Fibroblast of skin of left biceps (primary cell): ENCODE results near the gene MAG.
"Not testable (repeated sequence)": the region's sequence is repeated elsewhere in the genome, so short reads cannot be mapped to it uniquely, and the experiment has no call there.

Experiments
- DNase-seq, 2 experiments: peaks; one replicate each; pipeline ENCODE4 v3.0.0-alpha.2; 2013; ENCODE audit warnings: low read depth in 2 of 2

Gene MAG

DNA sequence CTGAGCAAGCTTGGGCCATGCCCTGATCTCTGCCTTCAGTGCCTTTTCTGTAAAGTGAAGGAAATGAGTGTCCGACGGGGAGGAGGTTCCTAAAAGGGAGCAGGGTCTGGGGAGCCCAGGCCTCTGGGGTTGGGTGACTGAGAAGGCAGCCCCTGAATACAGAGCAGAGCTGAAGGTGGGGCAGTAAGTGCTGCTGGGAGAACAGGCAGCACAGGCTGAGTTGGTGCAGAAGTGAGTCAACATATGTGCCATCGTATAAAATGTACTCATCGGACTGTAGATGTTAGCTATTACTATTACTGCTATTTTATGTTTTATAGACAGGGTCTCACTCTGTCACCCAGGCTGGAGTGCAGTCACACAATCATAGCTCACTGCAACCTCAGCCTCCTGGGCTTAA is 10.7 kb upstream of the MAG start:
- no peak for DNase-seq

- DNase-seq: no peak
Observed at GRCh38 chr19:35284153-35285094, 7.5 kb upstream of the MAG start.

GRCh38 chr19:35285095-35285449 is 6.9 kb upstream of the MAG start:
- no peak for DNase-seq

GRCh38 chr19:35285465-35285864 is 6.5 kb upstream of the MAG start:
- DNase-seq: not testable (repeated sequence)

- DNase-seq: not testable (repeated sequence)
Observed at GRCh38 chr19:35286101-35286500, 5.9 kb upstream of the MAG start.

- no peak for DNase-seq
Observed at GRCh38 chr19:35287713-35288112, 4.2 kb upstream of the MAG start.

- DNase-seq: no peak
Observed at GRCh38 chr19:35288331-35288730, 3.6 kb upstream of the MAG start.

DNA sequence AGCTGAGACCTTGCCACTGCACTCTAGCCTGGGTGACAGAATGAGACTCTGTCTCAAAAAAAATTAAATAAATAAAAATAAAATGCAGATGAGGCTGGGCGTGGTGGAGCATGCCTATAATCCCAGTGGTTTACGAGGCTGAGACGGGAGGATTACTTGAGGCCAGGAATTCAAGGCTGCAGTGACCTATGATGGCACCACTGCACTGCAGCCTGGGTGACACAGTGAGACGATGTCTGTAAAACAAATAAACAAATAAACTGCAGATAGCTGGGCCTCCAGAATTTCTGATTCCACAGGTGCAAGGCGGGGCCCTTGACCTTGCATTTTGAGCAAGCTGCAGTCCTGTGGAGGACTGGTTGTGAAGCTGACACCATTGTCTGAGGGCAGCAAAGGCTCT is 3.1 kb upstream of the MAG start:
- no peak for DNase-seq

DNA sequence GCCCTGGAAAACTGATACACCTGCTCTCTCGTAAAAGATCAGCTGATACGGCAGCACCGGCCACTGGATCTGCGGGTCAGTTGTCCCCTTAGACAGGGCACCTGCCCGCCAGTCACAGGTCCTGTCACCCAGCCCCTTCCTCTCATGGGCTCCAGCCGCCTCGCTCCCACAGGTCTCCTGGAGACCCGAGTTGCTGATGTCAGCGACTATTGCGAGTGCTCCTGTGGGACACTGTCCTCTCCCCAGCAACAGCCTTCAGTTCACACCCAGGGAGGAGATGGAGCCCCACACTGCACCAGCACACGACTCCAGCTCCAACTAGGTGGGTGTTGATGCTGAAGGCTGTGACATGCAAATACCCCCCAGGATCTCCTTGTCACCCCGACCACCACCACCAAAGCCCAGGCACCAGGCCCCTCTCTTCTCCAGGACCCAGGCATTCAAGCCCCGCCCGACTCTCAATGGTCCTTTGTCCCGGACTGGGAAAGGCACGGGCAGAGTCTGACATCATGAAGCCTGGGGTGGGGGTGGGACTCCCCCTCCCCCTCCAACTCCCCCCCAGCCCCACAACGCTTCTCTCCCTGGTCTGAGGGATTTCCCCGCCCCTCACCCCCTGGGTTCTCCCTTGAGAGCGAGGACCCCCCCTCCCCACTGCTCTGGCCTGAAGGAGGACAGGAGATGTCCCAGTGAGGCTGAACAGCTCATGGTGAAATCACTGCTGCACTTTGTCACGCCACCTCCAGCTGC is 1.4 kb upstream of the MAG start:
- no peak for DNase-seq

GRCh38 chr19:35291259-35291658 is 702 bp upstream of the MAG start:
- DNase-seq: no peak

DNA sequence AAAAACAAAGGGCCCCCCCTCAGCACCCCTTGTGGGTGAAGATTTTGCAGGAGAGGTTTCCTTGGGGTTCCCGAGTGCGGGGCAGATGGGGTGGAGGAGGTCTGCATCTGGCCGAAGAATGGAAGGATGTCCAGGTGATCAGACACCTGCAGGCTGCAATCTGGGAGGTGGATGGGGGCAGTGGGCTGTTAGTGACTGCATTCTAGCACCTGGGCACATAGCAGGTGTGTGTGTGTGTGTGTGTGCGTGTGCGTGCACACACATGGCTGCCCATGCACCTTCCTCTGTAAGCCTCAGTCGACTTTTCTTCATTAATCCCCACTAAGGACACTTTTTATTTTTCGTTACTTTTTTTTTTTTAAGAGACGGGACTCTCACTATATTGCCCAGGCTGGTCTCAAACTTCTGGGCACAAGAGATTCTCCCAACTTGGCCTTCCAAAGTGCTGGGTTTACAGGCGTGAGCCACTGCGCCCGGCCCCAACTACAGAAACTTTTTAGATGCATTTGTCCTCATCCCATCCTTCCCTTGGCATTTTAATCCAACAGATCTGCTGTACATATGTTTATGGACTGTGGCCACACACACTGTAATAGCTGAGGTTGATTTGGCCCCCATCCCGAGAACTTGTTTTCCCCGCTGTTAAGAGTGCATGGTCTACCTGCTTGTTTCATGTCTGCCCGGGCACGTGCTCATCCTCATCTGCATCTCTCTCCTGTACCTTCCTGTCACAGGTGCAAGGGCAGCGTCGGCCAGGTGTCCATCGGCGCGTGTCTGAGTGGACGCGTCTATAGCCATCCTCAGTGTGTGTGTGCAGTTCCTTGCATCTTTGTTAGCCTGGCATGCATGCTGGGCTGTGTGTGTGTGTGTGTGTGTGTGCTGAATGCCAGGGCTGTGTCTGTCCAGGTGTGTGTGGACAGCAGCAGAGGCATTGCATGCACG is 731 bp downstream of the MAG start:
- no peak for DNase-seq

GRCh38 chr19:35293363-35293739 is 1.4 kb downstream of the MAG start:
- DNase-seq: no peak

- DNase-seq: no peak
Observed at GRCh38 chr19:35293808-35294207, 1.8 kb downstream of the MAG start.

GRCh38 chr19:35294328-35294727 is 2.4 kb downstream of the MAG start:
- DNase-seq: no peak

GRCh38 chr19:35294859-35295791 is 3.2 kb downstream of the MAG start:
- no peak for DNase-seq

GRCh38 chr19:35295792-35296462 is 4.0 kb downstream of the MAG start:
- DNase-seq: no peak

- DNase-seq: no peak
Observed at GRCh38 chr19:35296644-35297514, 4.9 kb downstream of the MAG start.

GRCh38 chr19:35297515-35297848 is 5.5 kb downstream of the MAG start:
- DNase-seq: no peak

- no peak for DNase-seq
Observed at GRCh38 chr19:35297922-35298321, 6.0 kb downstream of the MAG start.
